ENCODE measurements around the gene OPCML.

Gene OPCML

DNA sequence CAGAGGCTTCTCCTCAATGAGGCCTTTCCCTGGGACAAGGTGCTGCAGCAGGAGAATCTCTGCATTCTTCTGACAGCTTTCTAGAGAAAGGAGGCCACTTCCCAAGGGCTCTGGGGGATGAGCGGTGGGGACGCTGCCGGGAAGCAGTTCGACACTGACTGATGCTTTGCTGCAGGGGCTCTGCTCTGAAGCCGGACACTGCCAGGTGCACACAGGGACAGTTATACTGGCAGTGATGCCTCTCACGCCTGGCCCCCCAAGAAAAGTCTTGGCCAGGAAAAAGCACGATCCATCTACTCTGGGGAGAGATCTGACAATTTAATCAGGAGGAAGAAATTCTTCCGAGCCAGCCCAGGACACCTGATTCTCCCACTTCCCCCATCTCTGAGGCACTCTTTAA lies 456.9 kb downstream of the OPCML start:
- TF ChIP-seq, protein P1, sequence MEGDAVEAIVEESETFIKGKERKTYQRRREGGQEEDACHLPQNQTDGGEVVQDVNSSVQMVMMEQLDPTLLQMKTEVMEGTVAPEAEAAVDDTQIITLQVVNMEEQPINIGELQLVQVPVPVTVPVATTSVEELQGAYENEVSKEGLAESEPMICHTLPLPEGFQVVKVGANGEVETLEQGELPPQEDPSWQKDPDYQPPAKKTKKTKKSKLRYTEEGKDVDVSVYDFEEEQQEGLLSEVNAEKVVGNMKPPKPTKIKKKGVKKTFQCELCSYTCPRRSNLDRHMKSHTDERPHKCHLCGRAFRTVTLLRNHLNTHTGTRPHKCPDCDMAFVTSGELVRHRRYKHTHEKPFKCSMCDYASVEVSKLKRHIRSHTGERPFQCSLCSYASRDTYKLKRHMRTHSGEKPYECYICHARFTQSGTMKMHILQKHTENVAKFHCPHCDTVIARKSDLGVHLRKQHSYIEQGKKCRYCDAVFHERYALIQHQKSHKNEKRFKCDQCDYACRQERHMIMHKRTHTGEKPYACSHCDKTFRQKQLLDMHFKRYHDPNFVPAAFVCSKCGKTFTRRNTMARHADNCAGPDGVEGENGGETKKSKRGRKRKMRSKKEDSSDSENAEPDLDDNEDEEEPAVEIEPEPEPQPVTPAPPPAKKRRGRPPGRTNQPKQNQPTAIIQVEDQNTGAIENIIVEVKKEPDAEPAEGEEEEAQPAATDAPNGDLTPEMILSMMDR (IDR thresholded peaks at IDR 0.05; ENCODE audit: insufficient read depth, low read depth, low read length, missing control alignments): no peak
- H3K4me3 ChIP-seq (ENCODE audit: low read length): no peak overlapping the region
- DNase-seq (ENCODE audit: low read depth): no peak

DNA sequence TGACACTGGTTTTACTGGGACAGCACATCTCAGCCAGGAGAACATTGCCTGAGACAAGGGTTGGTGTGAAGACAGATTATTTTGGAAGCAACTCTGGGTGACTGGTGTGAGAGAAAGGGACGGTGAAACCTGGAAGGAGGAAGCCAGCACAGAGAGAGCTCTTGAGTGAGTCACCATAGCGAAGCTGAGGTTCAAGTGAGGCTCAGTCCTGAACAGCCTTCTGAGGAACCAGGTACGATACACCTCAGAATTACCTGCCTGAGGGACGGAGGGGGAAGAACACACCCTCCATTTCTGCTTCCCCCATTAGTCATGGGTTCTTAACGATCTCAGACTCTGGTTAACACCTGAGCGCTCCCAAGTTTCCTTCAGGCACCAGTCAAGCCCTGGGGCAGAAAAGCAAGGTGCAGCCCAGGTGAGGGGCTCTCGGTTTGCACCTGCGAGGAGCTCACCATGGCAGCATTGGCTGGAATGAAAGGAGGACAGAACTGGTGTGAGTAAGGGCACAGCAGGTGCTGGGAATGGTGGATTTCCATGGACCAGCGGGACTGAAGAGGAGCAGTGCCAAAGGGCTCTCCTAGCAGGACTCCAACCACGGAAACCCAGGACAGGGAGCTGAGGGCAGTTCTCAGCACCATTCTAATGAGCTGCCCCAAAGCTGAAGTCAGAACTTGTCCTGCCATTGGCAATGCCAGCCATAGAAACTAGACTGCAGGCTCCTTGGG lies 459.3 kb downstream of the OPCML start:
- DNase-seq (ENCODE audit: low read depth): no peak
- TF ChIP-seq, protein P1 (IDR thresholded peaks at IDR 0.05; ENCODE audit: insufficient read depth, low read depth, low read length, missing control alignments): no peak
- no peak overlapping the region for H3K4me3 ChIP-seq (ENCODE audit: low read length)

DNA sequence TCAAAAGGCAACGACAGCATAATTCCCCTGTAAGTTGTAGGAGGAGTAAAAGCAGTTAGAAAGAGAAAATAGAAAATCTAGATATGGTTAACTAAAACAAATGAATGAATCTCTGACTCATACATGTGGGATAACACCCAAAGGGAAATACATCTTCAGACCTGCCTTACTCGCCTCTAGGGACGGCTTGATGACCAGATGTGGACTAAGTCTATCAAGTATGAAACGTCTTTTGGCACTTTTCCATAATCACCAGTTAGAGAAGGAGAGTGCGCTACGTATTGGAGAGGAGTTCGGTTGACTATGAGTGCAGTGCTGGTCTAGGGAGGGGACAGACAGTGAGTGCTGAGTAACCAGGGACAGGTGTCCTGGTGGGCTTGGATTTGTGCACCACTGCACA lies 459.9 kb downstream of the OPCML start:
- TF ChIP-seq, protein P1 (IDR thresholded peaks at IDR 0.05; ENCODE audit: insufficient read depth, low read depth, low read length, missing control alignments): no peak
- no peak overlapping the region for H3K4me3 ChIP-seq (ENCODE audit: low read length)
- peak; percentile 35 for DNase-seq (ENCODE audit: low read depth)

DNA sequence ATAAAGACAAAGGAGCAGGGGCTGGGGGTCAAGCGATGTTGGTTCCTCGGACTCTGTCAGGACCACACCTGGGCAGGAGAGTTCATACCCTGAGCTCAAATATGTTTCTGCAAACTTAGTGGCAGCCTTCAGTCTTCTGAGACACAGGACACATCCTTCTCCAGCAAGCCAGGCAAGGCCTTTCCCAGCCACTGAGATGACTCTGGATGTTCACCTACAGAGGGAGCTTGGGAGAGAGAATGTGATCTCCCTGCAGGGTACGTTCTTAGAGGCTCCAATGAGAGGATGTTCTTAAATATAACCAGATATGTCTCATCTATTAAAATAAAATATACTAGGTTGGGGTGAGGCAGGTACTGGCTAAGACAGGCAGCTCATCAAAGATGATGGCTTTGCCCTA lies 461.5 kb downstream of the OPCML start:
- TF ChIP-seq, protein P1 (IDR thresholded peaks at IDR 0.05; ENCODE audit: insufficient read depth, low read depth, low read length, missing control alignments): no peak
- DNase-seq (ENCODE audit: low read depth): no peak
- no peak overlapping the region for H3K4me3 ChIP-seq (ENCODE audit: low read length)

DNA sequence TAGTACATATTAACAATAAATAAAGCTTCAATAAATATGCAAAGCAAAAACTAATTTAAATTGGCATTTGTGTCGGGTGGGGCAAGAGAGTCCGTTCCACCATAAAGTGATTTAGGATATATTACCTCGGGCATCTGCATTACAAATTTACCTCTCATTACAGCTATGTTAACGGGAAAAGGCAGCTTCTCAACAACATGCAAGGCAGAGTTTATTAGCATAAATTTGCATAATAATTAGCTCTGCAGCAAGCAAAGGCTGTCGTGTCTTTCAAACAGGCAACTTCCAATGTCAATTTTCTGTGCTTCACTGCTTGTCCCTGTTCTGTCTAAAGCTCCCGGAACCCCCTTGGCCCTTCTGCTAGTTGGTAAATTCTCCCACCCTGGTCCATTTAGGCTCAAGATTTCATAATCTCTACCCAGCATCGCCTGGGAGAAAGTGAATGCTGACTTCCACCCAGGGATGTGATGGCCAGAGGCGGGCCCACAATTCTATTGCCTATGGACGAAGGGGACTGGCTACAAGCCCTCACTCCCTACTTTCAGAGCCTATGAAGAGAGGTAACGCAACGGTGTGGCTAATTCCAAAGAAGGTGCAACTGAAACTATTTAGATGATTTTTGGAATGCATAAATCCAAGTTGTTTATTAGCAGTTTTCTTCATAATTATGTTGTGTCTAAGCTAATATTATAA lies 462.1 kb downstream of the OPCML start:
- H3K4me3 ChIP-seq (ENCODE audit: low read length): no peak overlapping the region
- DNase-seq (ENCODE audit: low read depth): no peak
- TF ChIP-seq, protein P1 (IDR thresholded peaks at IDR 0.05; ENCODE audit: insufficient read depth, low read depth, low read length, missing control alignments): no peak

DNA sequence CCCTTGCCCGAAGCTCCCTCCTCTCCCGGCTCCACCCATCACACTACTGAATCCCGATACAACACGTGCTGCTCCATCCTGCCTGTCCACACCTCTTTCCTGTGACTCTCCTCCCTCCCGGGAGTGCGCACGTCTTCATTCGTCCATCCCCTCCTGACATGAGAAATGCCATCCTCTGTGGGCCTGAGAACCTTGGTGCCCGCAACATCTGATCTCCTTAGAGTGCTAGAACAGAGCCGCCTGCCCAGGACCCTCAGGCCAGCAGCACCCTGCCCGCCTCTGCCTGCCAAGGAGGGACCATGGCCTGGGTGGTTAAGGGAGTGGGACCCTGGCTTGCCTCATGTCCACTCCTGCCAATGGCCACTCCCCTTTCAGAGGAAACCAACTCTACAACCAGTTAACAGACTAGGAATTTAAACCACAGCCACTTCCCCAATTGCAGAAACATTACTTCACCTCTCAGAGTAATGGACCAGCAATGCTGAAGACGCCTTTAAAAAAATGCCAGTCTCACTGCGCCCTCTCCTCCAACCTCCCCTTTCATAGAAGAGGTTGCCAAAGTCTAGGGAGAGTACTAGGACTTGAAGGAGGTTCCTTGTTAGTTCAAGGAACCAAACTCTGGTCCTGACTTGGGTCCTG lies 466.3 kb downstream of the OPCML start:
- TF ChIP-seq, protein P1 (IDR thresholded peaks at IDR 0.05; ENCODE audit: insufficient read depth, low read depth, low read length, missing control alignments): no peak
- DNase-seq (ENCODE audit: low read depth): no peak

More for the DNA sequence above, 466.3 kb downstream of the OPCML start:
- no peak overlapping the region for H3K4me3 ChIP-seq (ENCODE audit: low read length)

Measured in epithelial cell of esophagus (primary cell).